Neural cell (in vitro differentiated cells): ENCODE measurements around the gene STARD4. TPM values are rescaled to one million over a fixed set of nuclear protein-coding genes. Genes with fewer than 3 reads are reported as not detected.

Experiments
- H2AFZ ChIP-seq: fragments of 200-600, 300-800 bp; sonication (generic), shearing (Covaris generic); 2 replicates; pipeline ENCODE4 v1.6.0; 2014; ENCODE audit warnings: low read depth, mild to moderate bottlenecking, antibody characterized with exemption, low read length, moderate library complexity
- H3F3A ChIP-seq: fragments of 200-600 bp; shearing (Covaris generic); 2 replicates; pipeline ENCODE4 v1.6.1; 2016; ENCODE audit warnings: mild to moderate bottlenecking, moderate library complexity, mixed read lengths, antibody characterized with exemption, low read length; ENCODE audit not compliant: insufficient read depth, poor library complexity, severe bottlenecking
- H3K27ac ChIP-seq: fragments of 200-600, 300-800 bp; sonication (generic), shearing (Covaris generic); 2 replicates; pipeline ENCODE4 v1.5.1; 2014; ENCODE audit warnings: mild to moderate bottlenecking, low read length, moderate library complexity
- H3K27me3 ChIP-seq: fragments of 300-800, 200-600 bp; sonication (generic), shearing (Covaris generic); 2 replicates; pipeline ENCODE4 v1.6.0; 2014; ENCODE audit warnings: mild to moderate bottlenecking, low read depth, low read length, moderate library complexity; ENCODE audit not compliant: insufficient read depth
- H3K36me3 ChIP-seq: fragments of 300-800, 200-600 bp; sonication (generic), shearing (Covaris generic); 2 replicates; pipeline ENCODE4 v1.5.1; 2014; ENCODE audit warnings: mild to moderate bottlenecking, antibody characterized with exemption, low read length, moderate library complexity; ENCODE audit not compliant: insufficient read depth
- H3K4me2 ChIP-seq: fragments of 300-800, 200-600 bp; sonication (generic), shearing (Covaris generic); 2 replicates; pipeline ENCODE4 v1.6.0; 2014; ENCODE audit warnings: mild to moderate bottlenecking, low read length
- H3K4me3 ChIP-seq: fragments of 300-800, 200-600 bp; sonication (generic), shearing (Covaris generic); 2 replicates; pipeline ENCODE4 v1.5.1; 2014; ENCODE audit warnings: mild to moderate bottlenecking, low read length, moderate library complexity
- H3K79me2 ChIP-seq: fragments of 200-600 bp; shearing (Covaris generic); replicated peaks from 2 replicates; pipeline ENCODE4 v1.6.0; 2014; ENCODE audit warnings: mild to moderate bottlenecking, low read length, moderate library complexity; ENCODE audit not compliant: insufficient read depth
- H3K9ac ChIP-seq: fragments of 300-800, 200-600 bp; sonication (generic), shearing (Covaris generic); 2 replicates; pipeline ENCODE4 v1.6.1; 2016; ENCODE audit warnings: mild to moderate bottlenecking, low read length, mixed read lengths
- H3K9me2 ChIP-seq: fragments of 200-600 bp; shearing (Covaris generic); 2 replicates; pipeline ENCODE4 v1.6.1; 2016; ENCODE audit warnings: mild to moderate bottlenecking, low read length, mixed read lengths; ENCODE audit not compliant: insufficient read depth
- H3K9me3 ChIP-seq: fragments of 200-600, 300-800 bp; sonication (generic), shearing (Covaris generic); 2 replicates; pipeline ENCODE4 v1.6.1; 2016; ENCODE audit warnings: mild to moderate bottlenecking, mixed run types, low read length, moderate library complexity, mixed read lengths
- H4K20me1 ChIP-seq: fragments of 200-600 bp; shearing (Covaris generic); 2 replicates; pipeline ENCODE4 v1.6.1; 2016; ENCODE audit warnings: mild to moderate bottlenecking, mixed run types; ENCODE audit not compliant: insufficient read depth
- CTCF ChIP-seq: fragments of 450-650 bp; IDR thresholded peaks from 2 replicates; pipeline ENCODE4 v1.5.1; 2014; ENCODE audit warnings: antibody characterized with exemption, mild to moderate bottlenecking, moderate library complexity; ENCODE audit not compliant: poor library complexity, severe bottlenecking
- EP300 ChIP-seq: fragments of 450-650 bp; conservative IDR thresholded peaks from 2 replicates; pipeline ENCODE4 v1.6.1; 2014; ENCODE audit warnings: antibody characterized with exemption, mild to moderate bottlenecking, moderate library complexity; ENCODE audit not compliant: poor library complexity, severe bottlenecking
- EZH2 ChIP-seq: fragments of 200-600, 300-800 bp; shearing (Covaris generic), sonication (generic); IDR thresholded peaks from 2 replicates; pipeline ENCODE4 v1.6.1; 2014; ENCODE audit warnings: antibody characterized with exemption, low read length, borderline replicate concordance, mild to moderate bottlenecking; ENCODE audit not compliant: insufficient read depth, poor library complexity, severe bottlenecking
- MXI1 ChIP-seq: fragments of 450-650 bp; conservative IDR thresholded peaks from 2 replicates; pipeline ENCODE4 v1.6.1; 2014; ENCODE audit warnings: antibody characterized with exemption, mild to moderate bottlenecking; ENCODE audit not compliant: poor library complexity, severe bottlenecking
- POLR2AphosphoS5 ChIP-seq: IDR thresholded peaks from 2 replicates; pipeline ENCODE4 v1.6.1; 2012
- RAD21 ChIP-seq: fragments of 450-650 bp; conservative IDR thresholded peaks from 2 replicates; pipeline ENCODE4 v1.6.1; 2014; ENCODE audit warnings: antibody characterized with exemption, mild to moderate bottlenecking, moderate library complexity
- REST ChIP-seq: IDR thresholded peaks from 2 replicates; pipeline ENCODE4 v1.6.1; 2012; ENCODE audit warnings: borderline replicate concordance
- SMC3 ChIP-seq: fragments of 450-650 bp; conservative IDR thresholded peaks from 2 replicates; pipeline ENCODE4 v1.6.1; 2014; ENCODE audit warnings: antibody characterized with exemption, mild to moderate bottlenecking, moderate library complexity; ENCODE audit not compliant: poor library complexity
- TAF1 ChIP-seq: IDR thresholded peaks from 2 replicates; pipeline ENCODE4 v1.6.1; 2012; ENCODE audit warnings: low read depth
- polyA plus RNA-seq: library from polyadenylated mRNA; depleted of rRNA; stranded (reverse); fragments of >200 nt; gene quantifications from 2 replicates; pipeline ENCODE4 v1.2.3, GENCODE V29; 2014

The STARD4 gene
- polyA plus RNA-seq, 1 donor from 2014 or later: 62.6 TPM

GRCh38 chr5:111454198-111454622 lies 58.1 kb downstream of the STARD4 start:
- Histone ChIP-seq H3K36me3 (no peaks in the 10 kb centered on the region), H3K9me2 (no peaks in the 10 kb centered on the region), H3K27ac (peak overlapping the region; percentile 48), H3K27me3 (no peaks in the 10 kb centered on the region), H4K20me1 (no peaks in the 10 kb centered on the region), H3K9ac (peak overlapping the region; percentile 8), H3K9me3 (no peaks in the 10 kb centered on the region), H3K4me2 (no peak overlapping the region), H3K4me3 (peak overlapping the region; percentile 33), H2AFZ (no peak overlapping the region), H3K79me2 (no peaks in the 10 kb centered on the region), H3F3A (peaks cover 7% of the 10 kb centered on the region)
- no peak for TF ChIP-seq RAD21
- peak; percentile 77 for TF ChIP-seq POLR2AphosphoS5
- TF ChIP-seq EP300: peak; percentile 76
- TF ChIP-seq MXI1: no peak
- no peak for TF ChIP-seq CTCF
- TF ChIP-seq EZH2: no peak
- no peak for TF ChIP-seq SMC3
- no peak for TF ChIP-seq TAF1
- peak; percentile 63 for TF ChIP-seq REST

DNA sequence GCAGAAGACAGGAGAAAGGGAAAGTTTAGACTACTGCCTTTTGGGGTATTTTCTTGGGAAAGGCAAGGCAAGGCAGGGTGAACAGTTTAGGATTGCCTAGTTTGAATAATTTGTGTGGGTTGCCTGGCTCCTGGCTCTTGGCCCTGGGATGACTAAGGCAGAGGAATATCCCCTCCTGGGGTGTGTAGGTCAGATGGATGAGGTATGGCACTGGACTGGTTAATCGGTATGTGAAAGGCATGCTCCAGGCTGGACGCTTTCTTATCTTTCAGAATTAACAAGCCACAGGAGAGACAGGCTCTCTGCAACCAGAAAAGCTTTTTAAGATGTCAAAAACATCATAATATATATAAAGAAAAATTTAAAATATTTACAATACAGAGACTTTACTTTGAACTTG lies 58.6 kb downstream of the STARD4 start:
- Histone ChIP-seq H3K27me3 (no peaks in the 10 kb centered on the region), H3K27ac (no peak overlapping the region), H3K9me2 (no peaks in the 10 kb centered on the region), H3K36me3 (no peaks in the 10 kb centered on the region), H3K4me2 (no peak overlapping the region), H3K79me2 (no peaks in the 10 kb centered on the region), H2AFZ (no peak overlapping the region), H3K9ac (no peak overlapping the region), H3F3A (peaks cover 7% of the 10 kb centered on the region), H4K20me1 (no peaks in the 10 kb centered on the region), H3K9me3 (no peaks in the 10 kb centered on the region), H3K4me3 (peak overlapping the region; percentile 26)
- no peak for TF ChIP-seq CTCF
- TF ChIP-seq POLR2AphosphoS5: no peak
- no peak for TF ChIP-seq REST
- no peak for TF ChIP-seq SMC3
